ENCODE measurements around the gene MTHFR. TPM values are rescaled to one million over a fixed set of nuclear protein-coding genes. Genes with fewer than 3 reads are reported as not detected.

The MTHFR gene
- total RNA-seq, 1 donor from 2014 or later = 13.0 TPM

DNA sequence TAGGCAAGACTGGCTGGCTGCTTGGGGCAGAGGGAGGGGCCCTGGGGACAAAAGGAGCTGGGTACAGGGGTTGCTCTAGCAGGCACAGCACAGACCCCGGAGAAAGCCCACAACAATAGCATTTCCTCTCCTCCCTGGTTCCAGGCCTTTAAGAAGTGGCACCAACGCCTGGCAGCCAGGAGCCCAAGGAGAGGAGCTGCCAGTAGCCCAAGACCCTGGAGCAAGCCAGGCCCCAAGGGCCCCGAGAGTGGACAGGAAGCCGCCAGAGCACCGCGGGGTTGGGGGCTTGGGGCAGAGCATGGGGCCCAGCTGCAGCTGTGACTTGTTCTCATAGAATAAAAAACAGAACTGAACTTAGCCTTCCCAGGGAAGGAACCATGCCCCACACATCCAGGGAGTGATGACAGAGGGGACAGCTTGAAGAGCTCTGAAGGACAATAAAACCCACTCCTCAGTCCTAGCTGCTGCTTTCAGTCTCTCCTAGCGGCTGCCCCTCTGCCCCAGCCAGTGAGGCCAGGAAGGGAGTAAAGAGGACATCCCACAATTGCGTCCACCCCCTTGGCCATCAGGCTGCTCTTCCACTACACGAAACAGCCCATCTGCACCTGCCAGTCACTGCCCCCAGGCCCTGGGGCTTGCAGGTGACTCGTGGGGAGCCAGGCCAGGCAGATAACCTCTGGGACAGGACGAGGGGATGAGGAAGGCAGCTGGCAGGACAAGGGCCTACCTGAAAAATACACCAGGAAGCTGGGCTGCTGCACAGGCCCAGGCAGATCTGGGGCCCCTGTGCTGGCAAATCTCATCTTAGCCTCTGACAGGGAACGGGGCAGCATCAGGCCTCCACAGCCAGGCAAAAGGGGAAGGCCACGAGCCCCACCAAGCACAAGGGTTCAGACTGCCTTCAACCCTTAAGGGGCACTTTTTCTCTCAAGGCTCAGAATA lies 16.4 kb downstream of the MTHFR start:
- Histone ChIP-seq H3K9ac (ENCODE audit: low read length) (no peak overlapping the region), H3K4me1 (ENCODE audit: insufficient read depth, low read length) (peaks cover 29% of the 10 kb centered on the region), H3K27ac (ENCODE audit: low read depth, low read length) (no peak overlapping the region), H3K4me3 (ENCODE audit: insufficient read depth, low read depth, low read length) (no peak overlapping the region), H3K79me2 (ENCODE audit: insufficient read depth, low read length) (no peaks in the 10 kb centered on the region), H3K27me3 (ENCODE audit: insufficient read depth, low read length) (no peaks in the 10 kb centered on the region), H3K9me3 (ENCODE audit: insufficient read depth, low read depth, low read length) (no peaks in the 10 kb centered on the region), H4K20me1 (ENCODE audit: insufficient read depth, low read length) (no peaks in the 10 kb centered on the region), H3K36me3 (ENCODE audit: insufficient read depth, low read length) (no peaks in the 10 kb centered on the region), H2AFZ (ENCODE audit: low read depth, low read length) (no peak overlapping the region), H3K4me2 (ENCODE audit: low read length) (no peak overlapping the region)
- Mint-ChIP-seq H3K4me1 (ENCODE audit: low read depth, unreplicated experiment) (peaks cover 20% of the 10 kb centered on the region), H3K4me3 (ENCODE audit: unreplicated experiment) (no peak overlapping the region), H3K36me3 (ENCODE audit: low read depth, unreplicated experiment) (peaks cover 19% of the 10 kb centered on the region), H3K9me3 (ENCODE audit: unreplicated experiment) (no peaks in the 10 kb centered on the region), H3K27ac (ENCODE audit: unreplicated experiment) (no peak overlapping the region), H3K27me3 (ENCODE audit: low read depth, unreplicated experiment) (no peaks in the 10 kb centered on the region)
- DNase-seq (ENCODE audit: low read depth) (no peak), FAIRE-seq (no peak)
- TF ChIP-seq, protein P1, sequence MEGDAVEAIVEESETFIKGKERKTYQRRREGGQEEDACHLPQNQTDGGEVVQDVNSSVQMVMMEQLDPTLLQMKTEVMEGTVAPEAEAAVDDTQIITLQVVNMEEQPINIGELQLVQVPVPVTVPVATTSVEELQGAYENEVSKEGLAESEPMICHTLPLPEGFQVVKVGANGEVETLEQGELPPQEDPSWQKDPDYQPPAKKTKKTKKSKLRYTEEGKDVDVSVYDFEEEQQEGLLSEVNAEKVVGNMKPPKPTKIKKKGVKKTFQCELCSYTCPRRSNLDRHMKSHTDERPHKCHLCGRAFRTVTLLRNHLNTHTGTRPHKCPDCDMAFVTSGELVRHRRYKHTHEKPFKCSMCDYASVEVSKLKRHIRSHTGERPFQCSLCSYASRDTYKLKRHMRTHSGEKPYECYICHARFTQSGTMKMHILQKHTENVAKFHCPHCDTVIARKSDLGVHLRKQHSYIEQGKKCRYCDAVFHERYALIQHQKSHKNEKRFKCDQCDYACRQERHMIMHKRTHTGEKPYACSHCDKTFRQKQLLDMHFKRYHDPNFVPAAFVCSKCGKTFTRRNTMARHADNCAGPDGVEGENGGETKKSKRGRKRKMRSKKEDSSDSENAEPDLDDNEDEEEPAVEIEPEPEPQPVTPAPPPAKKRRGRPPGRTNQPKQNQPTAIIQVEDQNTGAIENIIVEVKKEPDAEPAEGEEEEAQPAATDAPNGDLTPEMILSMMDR (IDR thresholded peaks at IDR 0.05; ENCODE audit: insufficient read depth, low read depth, low read length) = no peak
- no peak for TF ChIP-seq EZH2 (IDR thresholded peaks at IDR 0.05; ENCODE audit: insufficient read depth, low read length)

DNA sequence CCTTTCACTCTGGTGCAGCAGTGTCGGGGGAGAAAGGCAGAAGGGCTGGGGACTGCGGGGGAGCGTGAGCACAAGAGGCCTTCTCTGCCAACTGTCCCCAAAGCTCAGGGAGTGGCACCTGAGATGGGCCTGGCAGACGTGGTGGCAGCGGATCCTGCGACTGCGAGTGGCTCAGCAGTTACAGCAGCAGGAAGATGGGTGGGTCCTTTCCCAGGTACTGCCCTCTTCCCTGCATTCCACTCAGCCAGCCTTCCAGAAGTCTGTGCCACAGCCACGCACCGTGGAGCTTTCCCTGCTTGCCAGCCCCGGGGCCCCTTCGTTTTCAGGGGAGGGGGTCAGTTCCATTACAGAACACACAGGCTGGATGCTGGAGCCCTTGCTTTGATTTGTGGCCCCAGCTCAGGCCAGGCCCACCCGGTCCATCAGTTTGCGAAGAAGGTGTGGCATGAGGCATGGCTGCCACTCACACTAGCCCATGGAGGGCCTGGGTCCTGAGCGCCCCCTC lies 17.2 kb downstream of the MTHFR start:
- no peak for TF ChIP-seq EZH2 (IDR thresholded peaks at IDR 0.05; ENCODE audit: insufficient read depth, low read length)
- TF ChIP-seq, protein P1 (IDR thresholded peaks at IDR 0.05; ENCODE audit: insufficient read depth, low read depth, low read length) = no peak
- no peak for FAIRE-seq
- Histone ChIP-seq H3K36me3 (ENCODE audit: insufficient read depth, low read length) (no peaks in the 10 kb centered on the region), H3K27ac (ENCODE audit: low read depth, low read length) (no peak overlapping the region), H3K4me1 (ENCODE audit: insufficient read depth, low read length) (peaks cover 29% of the 10 kb centered on the region), H4K20me1 (ENCODE audit: insufficient read depth, low read length) (no peaks in the 10 kb centered on the region), H3K4me3 (ENCODE audit: insufficient read depth, low read depth, low read length) (no peak overlapping the region), H3K79me2 (ENCODE audit: insufficient read depth, low read length) (no peaks in the 10 kb centered on the region), H3K9ac (ENCODE audit: low read length) (no peak overlapping the region), H3K27me3 (ENCODE audit: insufficient read depth, low read length) (no peaks in the 10 kb centered on the region), H2AFZ (ENCODE audit: low read depth, low read length) (no peak overlapping the region), H3K4me2 (ENCODE audit: low read length) (no peak overlapping the region), H3K9me3 (ENCODE audit: insufficient read depth, low read depth, low read length) (no peaks in the 10 kb centered on the region)
- no peak for DNase-seq (ENCODE audit: low read depth)
- H3K4me3 Mint-ChIP-seq (ENCODE audit: unreplicated experiment) = no peak overlapping the region
- no peaks in the 10 kb centered on the region for H3K27me3 Mint-ChIP-seq (ENCODE audit: low read depth, unreplicated experiment)
- H3K4me1 Mint-ChIP-seq (ENCODE audit: low read depth, unreplicated experiment) = peaks cover 20% of the 10 kb centered on the region
- H3K27ac Mint-ChIP-seq (ENCODE audit: unreplicated experiment) = no peak overlapping the region
- H3K9me3 Mint-ChIP-seq (ENCODE audit: unreplicated experiment) = no peaks in the 10 kb centered on the region
- peaks cover 17% of the 10 kb centered on the region for H3K36me3 Mint-ChIP-seq (ENCODE audit: low read depth, unreplicated experiment)

Data from astrocyte (in vitro differentiated cells and primary cell).